NCI-H146 treated with DMSO at 0.1 percent for 48 hours (cell line): ENCODE data around the gene CLIP1.
A peak's percentile ranks its signal among the peaks of the same experiment; 100 is the strongest.
"Not testable (repeated sequence)": the region's sequence is repeated elsewhere in the genome, so short reads cannot be mapped to it uniquely, and the experiment has no call there.

Experiments
- DNase-seq: peaks from one replicate; lab custom pipeline; 2025; ENCODE audit not compliant: unreplicated experiment; lab: John Stamatoyannopoulos, UW

The CLIP1 gene

DNA sequence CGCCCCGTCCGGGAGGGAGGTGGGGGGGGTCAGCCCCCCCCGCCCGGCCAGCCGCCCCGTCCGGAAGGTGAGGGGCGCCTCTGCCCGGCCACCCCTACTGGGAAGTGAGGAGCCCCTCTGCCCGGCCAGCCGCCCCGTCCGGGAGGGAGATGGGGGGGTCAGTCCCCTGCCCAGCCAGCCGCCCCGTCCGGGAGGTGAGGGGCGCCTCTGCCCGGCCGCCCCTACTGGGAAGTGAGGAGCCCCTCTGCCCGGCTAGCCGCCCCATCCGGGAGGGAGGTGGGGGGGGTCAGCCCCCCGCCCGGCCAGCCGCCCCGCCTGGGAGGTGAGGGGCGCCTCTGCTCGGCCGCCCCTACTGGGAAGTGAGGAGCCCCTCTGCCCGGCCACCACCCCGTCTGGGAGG, 64.9 kb downstream of the CLIP1 start:
- not testable (repeated sequence) for DNase-seq

DNA sequence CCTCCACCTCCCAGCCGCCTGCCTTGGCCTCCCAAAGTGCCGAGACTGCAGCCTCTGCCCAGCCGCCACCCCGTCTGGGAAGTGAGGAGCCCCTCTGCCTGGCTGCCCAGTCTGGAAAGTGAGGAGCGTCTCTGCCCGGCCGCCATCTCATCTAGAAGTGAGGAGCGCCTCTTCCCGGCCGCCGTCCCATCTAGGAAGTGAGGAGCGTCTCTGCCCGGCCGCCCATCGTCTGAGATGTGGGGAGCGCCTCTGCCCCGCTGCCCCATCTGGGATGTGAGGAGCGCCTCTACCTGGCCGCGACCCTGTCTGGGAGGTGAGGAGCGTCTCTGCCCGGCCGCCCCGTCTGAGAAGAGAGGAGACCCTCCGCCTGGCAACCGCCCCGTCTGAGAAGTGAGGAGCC, 65.5 kb downstream of the CLIP1 start:
- DNase-seq: not testable (repeated sequence)

DNA sequence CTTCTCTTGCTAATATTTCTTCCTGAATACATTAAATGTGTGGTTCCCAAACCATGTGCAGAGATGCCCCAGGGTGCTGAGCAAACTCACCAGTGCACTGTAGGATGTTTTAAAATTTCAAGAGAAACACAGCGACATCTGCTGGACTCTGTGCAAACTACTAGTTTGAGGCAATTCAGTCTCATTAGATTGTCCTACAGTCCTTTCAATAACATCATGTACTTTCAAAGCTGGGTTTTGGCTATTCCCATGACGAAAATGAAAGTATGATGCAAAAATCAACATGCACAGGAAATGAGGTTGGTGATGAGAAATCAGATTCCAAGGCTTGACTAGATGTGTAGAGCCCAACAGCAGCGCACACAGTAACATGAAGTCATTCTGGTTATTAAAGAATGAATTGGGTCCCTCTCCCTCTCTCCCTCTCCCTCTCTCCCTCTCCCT, 66.3 kb downstream of the CLIP1 start:
- peak; percentile 46 for DNase-seq

DNA sequence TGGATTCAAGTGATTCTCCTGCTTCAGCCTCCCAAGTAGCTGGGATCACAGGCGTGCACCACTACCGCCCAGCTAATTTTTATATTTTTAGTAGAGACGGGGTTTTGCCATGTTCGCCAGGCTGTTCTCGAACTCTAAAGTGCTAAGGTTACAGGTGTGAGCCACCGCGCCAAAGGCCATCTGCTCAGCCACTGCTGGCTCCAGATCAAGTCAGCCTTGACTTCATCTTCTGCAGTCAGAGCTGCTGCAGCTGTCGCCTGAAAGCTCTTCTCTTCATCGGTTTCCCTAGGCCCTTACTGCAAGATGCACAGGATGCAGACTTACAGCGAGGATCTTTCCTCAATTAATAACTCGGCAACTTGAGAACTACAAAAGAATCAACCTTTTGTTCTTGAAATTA, 66.8 kb downstream of the CLIP1 start:
- DNase-seq: no peak

DNA sequence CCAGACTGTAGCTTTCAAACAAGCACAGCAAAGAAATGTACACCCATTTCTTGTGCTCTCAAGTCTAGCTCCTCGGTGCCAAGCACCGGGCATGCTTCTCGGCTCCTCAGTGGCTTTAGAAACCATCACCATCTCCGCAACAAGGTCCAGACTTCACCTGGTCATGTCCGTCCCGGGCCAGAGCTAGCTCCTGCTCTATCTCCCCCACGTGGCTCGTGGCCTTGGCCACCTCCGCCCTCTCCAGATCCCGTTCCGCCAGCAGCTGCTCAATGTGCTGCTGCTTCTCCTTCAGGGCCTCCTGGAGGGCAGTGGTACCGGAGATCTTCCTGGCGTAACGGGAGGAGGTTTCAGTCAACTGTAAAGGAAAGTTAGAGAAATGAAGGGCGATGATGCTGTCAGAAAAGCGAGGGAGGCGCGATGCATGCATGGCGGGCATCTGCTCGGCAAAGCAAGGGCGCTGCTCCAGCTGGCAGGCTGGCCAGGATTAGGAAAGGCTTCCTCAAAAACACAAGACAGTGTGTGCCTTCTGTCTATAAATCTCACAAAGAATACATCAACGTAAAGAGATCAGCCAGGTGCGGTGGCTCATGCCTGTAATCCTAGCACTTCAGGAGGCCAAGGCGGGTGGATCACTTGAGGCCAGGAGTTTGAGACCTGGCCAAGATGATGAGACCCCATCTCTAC, 67.4 kb downstream of the CLIP1 start:
- no peak for DNase-seq

DNA sequence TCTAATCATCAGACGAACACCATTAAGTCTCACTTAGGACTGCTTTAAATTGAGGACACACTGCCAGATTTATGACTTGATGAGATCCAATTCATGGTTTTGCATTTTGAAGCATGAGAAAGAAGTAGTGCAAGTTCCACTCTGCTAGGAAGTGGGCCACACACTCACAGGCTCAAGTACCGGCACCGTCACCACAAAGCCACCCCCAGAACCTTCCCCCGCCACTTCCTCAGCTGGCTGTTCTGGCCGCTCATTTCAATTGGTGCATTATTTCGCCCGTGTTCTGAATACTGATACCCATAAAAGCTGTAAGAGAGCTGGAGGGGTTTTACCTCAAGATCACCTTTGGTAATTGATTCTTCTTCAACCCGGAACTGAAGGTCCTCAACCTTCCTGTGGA, 70.1 kb downstream of the CLIP1 start:
- no peak for DNase-seq

DNA sequence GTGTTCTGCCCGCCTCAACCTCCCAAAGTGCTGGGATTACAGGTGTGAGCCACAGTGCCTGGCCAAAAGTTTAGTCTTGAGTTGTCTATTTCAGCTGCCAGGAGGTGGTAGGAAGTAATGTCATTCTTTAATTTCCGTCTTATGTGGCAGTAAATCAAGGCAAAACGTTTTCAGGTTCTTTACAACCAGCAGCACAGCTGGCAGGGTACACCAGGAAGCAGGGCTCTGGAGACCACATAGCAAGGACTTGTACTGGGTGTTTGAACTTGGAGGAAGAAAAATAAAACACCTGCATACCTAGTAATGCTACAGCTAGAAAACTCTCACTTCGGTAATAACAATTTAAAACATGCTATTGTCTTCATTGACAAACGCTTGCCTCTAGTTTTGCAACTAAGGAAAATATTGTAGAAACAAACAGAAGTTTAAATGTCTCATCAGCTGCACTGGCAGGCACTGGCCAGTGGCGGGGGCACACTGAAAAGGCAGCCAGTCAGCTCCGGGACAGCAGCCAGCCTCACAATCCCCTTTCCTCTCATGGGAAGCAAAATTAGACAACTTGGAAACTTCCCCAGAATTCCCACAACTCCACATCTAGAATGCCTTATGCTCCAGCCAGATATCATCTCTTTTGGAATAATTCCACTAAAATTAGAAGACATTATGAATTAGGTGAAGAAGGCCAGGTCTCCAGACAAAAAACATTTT, 72.2 kb downstream of the CLIP1 start:
- DNase-seq: no peak

DNA sequence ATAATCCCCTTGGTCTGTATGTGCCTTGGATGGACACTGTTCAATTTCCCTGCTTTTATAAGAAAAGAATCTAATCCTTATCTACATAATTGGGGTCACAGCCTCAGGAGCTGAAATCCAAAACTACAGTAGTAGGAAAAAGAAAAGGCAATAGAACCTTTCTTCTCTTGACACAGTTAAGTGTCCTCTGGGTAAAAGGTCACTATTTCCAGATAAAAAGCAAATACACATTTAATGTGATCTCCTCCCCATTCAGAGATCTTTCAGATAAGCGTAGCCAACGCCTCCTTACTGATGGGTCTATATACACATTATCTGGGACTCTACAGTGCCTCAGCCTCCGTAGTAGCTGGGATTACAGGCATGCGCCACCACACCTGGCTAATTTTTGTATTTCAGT, 73.4 kb downstream of the CLIP1 start:
- DNase-seq: peak; percentile 63

DNA sequence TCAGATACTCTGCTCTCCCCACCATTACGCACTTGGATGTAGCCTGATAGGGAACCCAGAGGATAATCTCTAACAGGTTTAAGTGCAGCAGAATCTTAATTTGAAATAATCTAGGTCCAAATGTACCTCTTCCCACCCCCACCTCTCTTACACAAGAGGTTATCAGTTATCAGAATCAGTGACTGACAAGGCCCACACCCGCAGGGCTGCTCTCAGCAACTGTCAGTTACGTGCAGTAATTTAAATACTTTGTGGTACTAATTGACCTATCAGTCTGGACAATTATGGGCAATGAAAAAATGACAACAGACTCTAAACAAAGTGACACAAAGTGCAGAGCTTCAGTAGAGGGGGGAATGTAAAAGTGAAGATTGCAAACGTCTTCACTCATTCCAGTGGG, 74.0 kb downstream of the CLIP1 start:
- DNase-seq: no peak

DNA sequence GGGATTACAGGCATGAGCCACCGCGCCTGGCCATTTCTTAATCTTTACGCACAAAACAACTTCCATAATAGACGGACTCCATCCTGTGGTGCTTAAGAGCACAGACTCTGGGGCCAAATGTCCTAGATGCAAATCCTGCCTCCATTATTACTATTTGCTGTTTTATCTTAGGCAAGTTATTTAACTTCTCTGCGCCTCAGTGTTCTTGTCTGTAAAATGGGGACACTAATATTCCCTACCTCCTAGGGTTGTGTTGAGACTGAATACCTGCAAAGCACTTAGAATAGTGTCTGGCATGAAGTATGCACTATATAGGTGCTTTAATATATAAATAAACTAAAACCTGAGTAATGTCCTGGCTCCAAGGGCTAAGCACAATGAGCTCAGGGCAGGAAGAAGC, 76.4 kb downstream of the CLIP1 start:
- DNase-seq: no peak

DNA sequence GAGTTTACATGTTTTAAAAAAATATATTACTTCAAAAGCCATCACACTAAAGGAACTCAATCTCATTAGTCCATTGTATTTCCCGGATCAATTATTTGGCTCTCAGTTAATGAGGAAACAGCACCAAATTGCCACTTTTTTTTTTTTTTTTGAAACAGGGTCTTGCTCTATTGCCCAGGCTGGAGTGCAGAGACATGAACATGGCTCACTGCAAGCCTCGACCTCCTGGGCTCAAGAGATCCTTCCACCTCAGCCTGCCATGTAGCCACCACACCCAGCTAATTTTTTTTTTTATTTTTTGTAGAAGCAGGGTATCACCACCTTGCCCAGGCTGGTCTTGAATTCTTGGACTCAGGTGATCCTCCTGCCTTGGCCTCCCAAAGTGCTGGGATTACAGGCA, 77.4 kb downstream of the CLIP1 start:
- DNase-seq: no peak

DNA sequence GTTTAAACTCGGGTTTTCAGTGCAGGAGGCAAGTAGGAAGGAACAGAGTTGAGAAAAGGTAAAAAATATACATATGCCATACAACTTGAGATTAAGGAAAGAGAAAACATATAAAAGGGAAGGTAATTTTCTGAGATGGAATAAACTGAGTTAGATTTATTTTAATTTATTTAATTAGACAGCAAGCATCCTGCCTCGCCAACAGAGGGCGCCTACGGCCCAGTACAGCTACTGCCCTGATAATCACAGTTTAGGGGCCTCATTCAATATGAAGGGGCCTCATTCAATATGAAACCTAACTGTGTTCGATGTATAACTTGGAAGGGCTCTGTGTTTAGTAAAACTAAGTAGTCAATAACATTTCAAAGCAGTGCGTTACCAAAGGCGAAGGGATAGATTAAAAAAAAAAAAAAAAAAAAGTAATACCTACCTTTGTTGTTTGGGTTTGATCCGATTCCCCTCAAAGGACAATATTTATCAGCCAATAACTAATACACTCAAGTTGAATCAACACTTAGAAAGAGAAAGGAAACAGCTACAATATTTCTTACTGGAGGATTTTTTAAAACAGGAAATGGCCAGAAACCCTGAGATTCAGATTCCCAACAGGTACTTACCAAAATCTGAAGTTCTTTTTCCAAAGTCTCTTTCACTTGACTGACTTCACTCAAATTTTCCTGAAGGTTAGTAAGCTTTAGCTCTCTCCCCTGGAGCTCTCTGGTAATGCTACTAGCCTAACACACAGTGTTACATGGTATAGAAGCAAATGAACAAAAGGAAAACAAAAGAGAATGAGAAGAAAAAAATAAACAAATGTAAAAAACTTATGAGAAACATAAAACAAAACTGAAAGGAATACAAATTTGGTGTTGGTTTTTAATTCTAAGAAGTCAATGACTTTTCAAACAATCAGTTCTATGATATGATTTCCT, 86.2 kb downstream of the CLIP1 start:
- DNase-seq: no peak

DNA sequence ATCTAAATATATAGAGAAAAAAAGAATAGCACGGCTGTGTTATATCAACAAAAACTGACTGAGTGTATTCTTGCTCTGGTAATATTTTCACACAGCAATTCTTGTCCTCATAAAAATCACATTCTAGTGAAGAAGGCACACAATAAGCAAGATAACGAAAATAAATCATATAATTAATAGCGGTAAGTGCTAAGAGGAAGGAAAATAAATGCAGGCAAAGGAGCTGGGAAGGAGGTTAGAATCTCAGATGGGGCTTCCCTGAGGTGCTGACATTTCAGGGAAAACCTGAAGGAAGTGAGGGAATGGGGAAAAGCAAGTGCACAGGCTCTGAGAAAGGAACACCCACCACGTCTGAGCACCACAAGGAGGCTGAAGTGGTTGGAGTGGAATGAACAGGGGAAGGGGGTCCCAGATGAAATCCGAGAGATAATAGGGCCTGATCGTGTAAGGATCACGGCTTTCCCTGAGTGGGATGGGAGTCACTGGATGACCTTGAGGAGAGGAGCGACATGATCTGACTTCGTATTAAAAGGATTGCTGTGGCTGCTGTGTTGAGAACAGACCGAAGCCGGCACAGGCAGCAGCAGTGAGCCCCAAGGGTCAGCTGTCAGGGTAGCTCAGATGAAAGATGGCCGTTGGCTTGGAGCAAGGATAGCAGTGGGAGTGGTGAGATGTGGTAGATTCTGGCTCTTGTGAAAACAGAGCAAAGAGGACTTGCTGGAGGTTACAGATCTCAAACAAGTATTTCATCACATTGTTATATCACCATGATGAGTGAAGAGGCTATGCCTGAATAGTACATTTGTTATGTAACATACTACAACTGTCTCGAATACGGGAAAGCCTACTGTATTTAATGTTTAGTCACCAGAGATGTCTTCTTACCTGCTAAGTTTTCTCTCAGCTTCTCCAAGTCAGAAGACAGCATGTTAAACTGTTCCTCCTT, 89.1 kb downstream of the CLIP1 start:
- no peak for DNase-seq

DNA sequence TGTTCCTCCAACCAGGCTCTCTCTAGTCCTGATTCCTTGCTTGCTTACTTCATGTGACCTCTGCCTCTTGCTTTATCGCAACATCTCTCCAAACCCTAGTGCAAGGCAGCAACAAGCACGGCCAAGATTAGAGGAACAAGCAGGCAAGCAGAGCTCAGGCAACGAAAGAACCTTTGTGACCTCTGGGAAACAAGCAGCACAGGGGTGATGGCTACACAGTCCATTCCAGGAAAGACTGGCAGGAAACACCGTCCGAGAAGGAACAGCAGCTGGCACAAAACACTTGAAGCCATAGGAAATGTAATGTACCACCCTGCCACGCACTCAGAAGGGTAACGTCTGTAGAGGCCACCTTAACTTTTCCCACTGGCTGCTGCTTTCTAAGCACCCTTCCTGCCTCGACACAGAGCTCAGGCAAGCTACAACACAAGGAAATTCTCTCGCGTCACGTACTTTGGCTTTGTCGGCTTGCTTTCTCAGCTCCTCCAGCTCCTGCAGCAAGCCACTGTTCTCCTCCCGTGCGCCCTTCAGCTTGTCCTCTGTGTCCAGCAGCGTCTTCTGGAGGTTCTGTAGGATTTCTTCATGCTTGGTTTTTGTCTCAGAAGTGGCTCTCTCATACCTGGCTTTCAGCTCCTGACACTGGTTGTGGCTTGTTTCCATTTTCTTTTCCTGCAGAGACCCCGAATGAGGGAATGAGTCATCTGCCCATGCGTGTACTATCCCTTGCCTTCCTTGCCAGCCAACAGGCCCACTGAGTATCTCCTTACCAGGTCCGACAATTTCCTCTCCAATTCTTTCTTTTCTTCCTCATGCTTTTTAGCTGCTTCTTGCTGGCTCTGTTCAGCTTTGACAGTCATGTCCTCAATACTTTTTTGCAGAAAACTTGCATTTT, 94.7 kb downstream of the CLIP1 start:
- DNase-seq: no peak

DNA sequence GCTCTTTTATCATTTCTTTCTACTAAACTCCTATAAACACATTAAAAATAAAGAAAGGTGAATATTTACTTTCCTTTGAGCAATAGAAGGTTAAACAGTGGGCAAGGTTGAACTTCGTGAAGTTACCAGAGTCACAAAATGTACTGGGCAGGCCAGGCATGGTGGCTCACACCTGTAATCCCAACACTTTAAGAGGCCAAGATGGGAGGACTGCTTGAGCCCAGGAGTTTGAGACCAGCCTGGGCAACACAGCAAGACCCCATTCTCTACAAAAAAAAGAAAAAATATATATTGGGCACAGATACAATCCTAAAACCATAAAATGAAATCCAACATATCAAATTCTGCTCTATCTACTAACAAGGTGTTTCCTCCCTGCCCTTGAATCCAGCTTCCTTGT, 95.5 kb downstream of the CLIP1 start:
- DNase-seq: no peak

DNA sequence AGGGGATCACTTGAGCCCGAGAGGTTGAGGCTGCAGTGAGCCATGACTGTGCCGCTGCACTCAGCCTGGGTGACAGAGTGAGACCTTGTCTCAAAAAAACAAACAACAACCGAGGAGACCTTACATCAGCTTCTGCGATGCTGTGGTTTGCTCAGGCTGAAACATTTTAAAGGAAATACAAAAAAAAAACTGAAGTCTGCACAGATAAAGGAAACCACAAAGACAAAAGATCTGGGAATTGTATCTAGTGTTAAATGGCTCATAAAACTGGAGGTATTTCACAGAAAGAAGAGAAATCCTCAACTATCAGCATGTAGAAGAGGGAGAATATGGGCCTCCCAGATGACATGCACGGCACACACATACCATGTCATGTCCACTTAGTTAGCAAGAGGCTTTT, 95.9 kb downstream of the CLIP1 start:
- DNase-seq: no peak

DNA sequence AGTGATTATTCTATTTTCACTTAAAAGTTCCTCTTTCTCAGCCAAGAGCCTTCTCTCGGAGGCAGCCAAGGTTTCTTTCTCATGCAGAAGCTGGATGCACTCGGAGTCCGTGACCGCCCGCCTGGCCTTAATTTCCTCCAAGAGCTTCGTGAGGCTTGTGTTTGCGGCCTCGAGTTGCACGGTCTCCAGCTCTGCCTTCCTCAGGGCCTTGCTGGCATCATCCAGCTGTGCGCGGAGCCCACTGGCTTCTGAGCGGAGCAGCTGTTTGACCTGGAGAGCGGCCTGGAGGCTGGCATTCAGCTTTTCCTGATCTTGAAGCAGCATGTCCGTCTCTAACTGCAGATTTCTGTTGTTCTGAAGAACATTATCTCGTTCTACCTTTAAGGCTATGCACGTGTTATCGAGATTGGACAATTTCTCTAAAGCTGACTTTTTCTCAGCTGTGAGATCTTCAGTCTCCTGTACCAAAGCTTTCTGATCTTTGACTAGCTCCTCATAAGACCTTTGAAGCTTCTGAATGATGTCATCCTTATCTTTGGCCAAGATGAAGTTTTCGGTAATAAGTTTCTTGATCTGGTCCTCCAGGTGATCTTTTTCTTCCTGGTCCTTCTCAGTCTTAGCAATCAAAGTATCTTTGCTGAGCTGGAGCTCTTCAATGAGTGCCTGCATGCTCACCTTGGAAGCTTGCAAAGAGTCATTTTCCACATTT, 99.0 kb downstream of the CLIP1 start:
- no peak for DNase-seq

DNA sequence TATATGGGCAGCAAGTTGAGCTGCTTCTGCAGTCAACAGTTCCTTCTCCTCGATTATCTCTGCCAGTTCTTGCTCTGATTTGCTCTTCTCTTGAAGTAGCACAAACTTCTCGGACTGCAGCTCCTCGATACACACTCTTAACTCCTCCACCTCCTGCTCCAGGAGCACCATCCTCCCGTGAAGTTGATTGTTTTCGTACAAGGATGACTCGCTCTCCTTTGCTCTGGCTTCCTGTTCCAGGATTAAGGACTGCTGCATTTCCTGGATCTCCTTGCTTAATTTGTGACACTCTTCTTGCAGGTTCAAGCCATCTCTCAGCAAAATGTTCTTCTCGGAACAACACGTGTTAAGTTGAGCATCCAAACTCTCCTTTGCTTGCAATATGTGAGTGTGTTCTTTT, 100.0 kb downstream of the CLIP1 start:
- no peak for DNase-seq
